Cardiac muscle cell (in vitro differentiated cells and primary cell): ENCODE data around the gene ATP11A. TPM values are rescaled to one million over a fixed set of nuclear protein-coding genes. Genes with fewer than 3 reads are reported as not detected.

Experiments used
- DNase-seq, 2 donors: peaks; one replicate each; pipeline versions ENCODE4 v3.0.0 to v3.0.0-alpha.2; 2010 to 2017; ENCODE audit warnings: low read depth in 1 of 2, low spot score in 1 of 2
- H3K27ac ChIP-seq: fragments of 200-600 bp; sonication (generic); 2 replicates; pipeline ENCODE4 v1.5.1; 2016
- H3K27me3 ChIP-seq: fragments of 200-600 bp; sonication (generic); 2 replicates; pipeline ENCODE4 v1.6.0; 2016; ENCODE audit warnings: control low read depth
- H3K36me3 ChIP-seq: fragments of 200-600 bp; sonication (generic); 2 replicates; pipeline ENCODE4 v1.5.1; 2016; ENCODE audit warnings: control low read depth
- H3K4me1 ChIP-seq: fragments of 200-600 bp; sonication (generic); 2 replicates; pipeline ENCODE4 v1.8.1; 2017; ENCODE audit warnings: low read depth, mild to moderate bottlenecking, mixed run types
- H3K4me3 ChIP-seq: fragments of 200-600 bp; sonication (generic); 2 replicates; pipeline ENCODE4 v1.5.1; 2016; ENCODE audit warnings: mild to moderate bottlenecking
- H3K9me3 ChIP-seq: fragments of 200-600 bp; sonication (generic); 2 replicates; pipeline ENCODE4 v1.5.1; 2017; ENCODE audit warnings: low read depth, mild to moderate bottlenecking, control low read depth
- CTCF ChIP-seq: IDR thresholded peaks from 2 replicates; pipeline ENCODE4 v1.5.1; 2012; ENCODE audit warnings: low read depth, mild to moderate bottlenecking, low read length
- polyA plus RNA-seq: library from polyadenylated mRNA; unstranded; fragments of >200 nt; fragmentation: Nextera tagmentation; extraction: Ambion mirVana; gene quantifications from 2 replicates; pipeline ENCODE4 v1.2.1, GENCODE V29; 2016
- total RNA-seq: library from RNA; depleted of rRNA; stranded (reverse); fragments of >200 nt; gene quantifications from 2 replicates; pipeline ENCODE4 v1.2.3, GENCODE V29; 2016

ATP11A gene
- total and polyA plus RNA-seq, 2 experiments from 2014 or later: 38.0 to 42.9 TPM

GRCh38 chr13:112757759-112758086 is 67.9 kb downstream of the ATP11A start:
- H3K27me3 ChIP-seq: no peaks in the 10 kb centered on the region
- H3K36me3 ChIP-seq: no peaks in the 10 kb centered on the region
- TF ChIP-seq CTCF: no peak
- H3K9me3 ChIP-seq: no peaks in the 10 kb centered on the region
- DNase-seq: no peak
- peak overlapping the region; percentile 59 for H3K27ac ChIP-seq
- peaks cover 23% of the 10 kb centered on the region for H3K4me1 ChIP-seq
- no peak overlapping the region for H3K4me3 ChIP-seq

GRCh38 chr13:112759053-112759452 is 69.2 kb downstream of the ATP11A start:
- Histone ChIP-seq H3K27ac (no peak overlapping the region), H3K36me3 (no peaks in the 10 kb centered on the region), H3K9me3 (no peaks in the 10 kb centered on the region), H3K4me3 (no peak overlapping the region), H3K27me3 (no peaks in the 10 kb centered on the region), H3K4me1 (peaks cover 28% of the 10 kb centered on the region)
- no peak for DNase-seq
- TF ChIP-seq CTCF: no peak

DNA sequence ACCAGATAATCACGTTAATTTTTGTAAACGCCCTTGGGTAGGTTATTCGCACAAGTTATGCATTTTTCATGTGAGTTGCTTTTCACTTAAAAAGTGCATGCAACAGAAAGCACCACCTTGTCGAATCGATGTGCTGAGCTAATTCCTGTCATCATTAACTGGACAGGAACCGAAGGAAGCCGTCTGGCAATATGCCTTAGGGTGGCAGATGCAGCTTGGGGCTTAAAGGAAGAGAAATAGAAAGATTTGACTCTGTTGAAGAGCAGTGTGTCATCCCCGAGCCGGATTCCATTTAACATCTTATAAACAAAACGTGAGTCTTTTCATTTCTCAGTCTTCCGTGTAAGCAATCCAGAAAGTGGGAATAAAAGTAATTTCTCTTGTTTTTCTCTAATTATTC is 70.0 kb downstream of the ATP11A start:
- TF ChIP-seq CTCF: no peak
- peaks cover 33% of the 10 kb centered on the region for H3K4me1 ChIP-seq
- H3K27me3 ChIP-seq: no peaks in the 10 kb centered on the region
- H3K27ac ChIP-seq: peak overlapping the region; percentile 86
- H3K36me3 ChIP-seq: no peaks in the 10 kb centered on the region
- DNase-seq: no peak
- H3K4me3 ChIP-seq: no peak overlapping the region
- no peaks in the 10 kb centered on the region for H3K9me3 ChIP-seq

DNA sequence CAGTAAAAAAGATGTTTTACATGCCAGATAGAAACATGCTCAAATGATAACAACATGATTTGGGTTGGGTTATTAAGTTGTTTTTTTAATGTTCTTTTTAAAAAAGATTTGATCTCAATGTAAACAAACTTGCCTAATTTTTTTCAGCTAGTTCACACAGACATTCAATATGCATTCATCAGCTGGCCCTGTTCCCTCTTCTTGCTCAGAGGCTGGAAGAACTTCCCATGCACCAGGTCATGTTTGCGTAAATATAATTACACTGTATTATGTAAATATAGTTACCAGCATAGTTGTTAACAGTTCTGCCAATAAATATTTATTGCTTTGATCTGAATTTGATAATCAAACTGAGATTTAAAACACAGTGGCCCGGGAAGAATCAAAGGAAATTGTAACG is 70.6 kb downstream of the ATP11A start:
- TF ChIP-seq CTCF: no peak
- H3K27ac ChIP-seq: peak overlapping the region; percentile 86
- peaks cover 33% of the 10 kb centered on the region for H3K4me1 ChIP-seq
- H3K4me3 ChIP-seq: no peak overlapping the region
- H3K9me3 ChIP-seq: no peaks in the 10 kb centered on the region
- H3K27me3 ChIP-seq: no peaks in the 10 kb centered on the region
- DNase-seq: no peak
- no peaks in the 10 kb centered on the region for H3K36me3 ChIP-seq

DNA sequence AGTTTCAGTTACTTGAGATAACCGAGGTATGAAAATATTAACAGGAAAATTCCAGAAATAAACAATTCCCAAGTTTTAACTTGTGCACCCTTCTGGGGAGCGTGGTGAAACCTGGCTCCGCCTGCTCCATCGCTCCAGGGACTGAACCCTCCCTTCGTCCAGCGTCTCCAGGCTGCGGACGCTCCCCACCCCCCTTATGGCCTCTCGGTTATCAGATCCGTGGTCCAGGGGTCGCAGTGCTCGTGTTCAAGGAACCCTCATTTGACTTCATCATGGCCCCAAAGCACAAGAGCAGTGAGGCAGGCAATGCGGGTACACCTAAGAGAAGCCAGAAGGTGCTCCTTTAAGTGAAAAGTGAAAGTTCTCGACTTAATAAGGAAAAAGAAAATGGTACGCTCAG is 71.1 kb downstream of the ATP11A start:
- DNase-seq: no peak
- no peaks in the 10 kb centered on the region for H3K27me3 ChIP-seq
- H3K27ac ChIP-seq: peak overlapping the region; percentile 86
- H3K36me3 ChIP-seq: no peaks in the 10 kb centered on the region
- TF ChIP-seq CTCF: no peak
- no peaks in the 10 kb centered on the region for H3K9me3 ChIP-seq
- H3K4me1 ChIP-seq: peaks cover 33% of the 10 kb centered on the region
- no peak overlapping the region for H3K4me3 ChIP-seq
